GM23338 (cell line): ENCODE data around the gene KIAA0232. TPM values are rescaled to one million over a fixed set of nuclear protein-coding genes. Genes with fewer than 3 reads are reported as not detected.

ENCODE experiments used
- ATAC-seq: fragments of 200-7000 bp; cut with Tn5 transposase; 3 replicates; pipeline ENCODE4 v1.9.1; 2020
- DNase-seq: peaks from one replicate; pipeline ENCODE4 v3.0.0-alpha.2; 2015; ENCODE audit warnings: low spot score
- H2AFZ ChIP-seq: fragments of 200-600 bp; sonication (generic); 2 replicates; pipeline ENCODE4 v1.8.0; 2016; ENCODE audit warnings: antibody characterized with exemption, mild to moderate bottlenecking, moderate library complexity
- H3F3A ChIP-seq: fragments of 200-600 bp; sonication (generic); replicated peaks from 2 replicates; pipeline ENCODE4 v1.8.0; 2017; ENCODE audit warnings: antibody characterized with exemption, mixed run types, low read depth
- H3K27ac ChIP-seq: fragments of 200-600 bp; sonication (generic); 2 replicates; pipeline ENCODE4 v1.6.1; 2016; ENCODE audit warnings: low read depth
- H3K27me3 ChIP-seq: fragments of 200-600 bp; sonication (generic); 2 replicates; pipeline ENCODE4 v1.8.0; 2016; ENCODE audit warnings: mild to moderate bottlenecking, mixed run types, moderate library complexity; ENCODE audit not compliant: insufficient read depth
- H3K36me3 ChIP-seq: fragments of 200-600 bp; sonication (generic); 2 replicates; pipeline ENCODE4 v1.8.0; 2016; ENCODE audit warnings: mild to moderate bottlenecking; ENCODE audit not compliant: insufficient read depth
- H3K4me1 ChIP-seq: fragments of 200-600 bp; sonication (generic); 2 replicates; pipeline ENCODE4 v1.8.0; 2016; ENCODE audit warnings: mild to moderate bottlenecking, moderate library complexity; ENCODE audit not compliant: insufficient read depth
- H3K4me2 ChIP-seq: fragments of 200-600 bp; sonication (generic); 2 replicates; pipeline ENCODE4 v1.7.1; 2017; ENCODE audit warnings: mixed run types
- H3K4me3 ChIP-seq: fragments of 200-600 bp; sonication (generic); 2 replicates; pipeline ENCODE4 v1.6.1; 2016; ENCODE audit warnings: mixed run types
- H3K79me2 ChIP-seq: fragments of 200-600 bp; sonication (generic); replicated peaks from 2 replicates; pipeline ENCODE4 v1.8.0; 2017; ENCODE audit warnings: mild to moderate bottlenecking; ENCODE audit not compliant: insufficient read depth
- H3K9me2 ChIP-seq: fragments of 200-600 bp; sonication (generic); 2 replicates; pipeline ENCODE4 v1.8.0; 2017; ENCODE audit not compliant: insufficient read depth
- H4K20me1 ChIP-seq: fragments of 200-600 bp; sonication (generic); replicated peaks from 2 replicates; pipeline ENCODE4 v1.8.0; 2017; ENCODE audit warnings: mild to moderate bottlenecking; ENCODE audit not compliant: insufficient read depth
- H3K27ac Mint-ChIP-seq: 2 replicates; pipeline ENCODE4 v1.8.0; 2020; ENCODE audit warnings: inconsistent platforms, mild to moderate bottlenecking, moderate library complexity, mixed read lengths
- H3K27me3 Mint-ChIP-seq: 3 replicates; pipeline ENCODE4 v1.8.0; 2022; ENCODE audit warnings: low read depth, mild to moderate bottlenecking, moderate library complexity, mixed read lengths, inconsistent platforms; ENCODE audit not compliant: insufficient read depth, poor library complexity
- H3K36me3 Mint-ChIP-seq: 3 replicates; pipeline ENCODE4 v1.8.0; 2021; ENCODE audit warnings: low read depth, mild to moderate bottlenecking, inconsistent platforms, moderate library complexity, mixed read lengths
- H3K4me1 Mint-ChIP-seq: 3 replicates; pipeline ENCODE4 v1.8.0; 2020; ENCODE audit warnings: mild to moderate bottlenecking, inconsistent platforms, mixed read lengths
- H3K4me3 Mint-ChIP-seq: 3 replicates; pipeline ENCODE4 v1.8.0; 2021; ENCODE audit warnings: moderate library complexity, mild to moderate bottlenecking, inconsistent platforms, mixed read lengths
- H3K9me3 Mint-ChIP-seq: 3 replicates; pipeline ENCODE4 v1.8.0; 2020; ENCODE audit warnings: moderate library complexity, mild to moderate bottlenecking, inconsistent platforms, mixed read lengths
- CREB1 ChIP-seq: fragments of 250-450 bp; sonication (Bioruptor Pico); IDR thresholded peaks from 2 replicates; pipeline ENCODE4 v1.5.0; 2020; ENCODE audit warnings: low read depth, mild to moderate bottlenecking, moderate library complexity
- EZH2 ChIP-seq: fragments of 200-600 bp; sonication (generic); IDR thresholded peaks from one replicate; pipeline ENCODE4 v1.8.0; 2017; ENCODE audit warnings: antibody characterized with exemption, mild to moderate bottlenecking, low read depth; ENCODE audit not compliant: unreplicated experiment
- EZH2phosphoT487 ChIP-seq: fragments of 200-600 bp; sonication (generic); IDR thresholded peaks from one replicate; pipeline ENCODE4 v1.8.1; 2018; ENCODE audit warnings: antibody characterized with exemption; ENCODE audit not compliant: unreplicated experiment
- JUNB ChIP-seq: IDR thresholded peaks from one replicate; pipeline ENCODE4 v1.6.1; 2016; ENCODE audit warnings: antibody characterized with exemption; ENCODE audit not compliant: unreplicated experiment
- NANOG ChIP-seq: IDR thresholded peaks from 2 replicates; pipeline ENCODE4 v1.6.1; 2016; ENCODE audit warnings: antibody characterized with exemption, borderline replicate concordance
- POLR2AphosphoS5 ChIP-seq: IDR thresholded peaks from 2 replicates; pipeline ENCODE4 v1.6.1; 2016; ENCODE audit warnings: antibody characterized with exemption, low read depth
- STAT1 ChIP-seq: IDR thresholded peaks from one replicate; pipeline ENCODE4 v1.6.1; 2016; ENCODE audit warnings: antibody characterized with exemption; ENCODE audit not compliant: unreplicated experiment
- ZNF114 ChIP-seq: fragments of 250-450 bp; sonication (Bioruptor Pico); IDR thresholded peaks from 2 replicates; pipeline ENCODE4 v1.5.0; 2020; ENCODE audit warnings: mild to moderate bottlenecking, moderate library complexity
- ZNF331 ChIP-seq: fragments of 250-450 bp; sonication (Bioruptor Pico); IDR thresholded peaks from 2 replicates; pipeline ENCODE4 v1.5.0; 2020; ENCODE audit warnings: low read depth, mild to moderate bottlenecking, moderate library complexity
- polyA plus RNA-seq: library from polyadenylated mRNA; unstranded; fragments of >200 nt; fragmentation: Nextera tagmentation; extraction: Ambion mirVana; gene quantifications from 2 replicates; pipeline ENCODE4 v1.2.1, GENCODE V29; 2016
- total RNA-seq: library from RNA; depleted of rRNA; stranded (reverse); fragments of >200 nt; shearing (Covaris generic); gene quantifications from 2 replicates; pipeline ENCODE4 v1.2.3, GENCODE V29; 2014
- TF ChIP-seq, protein P1 (sequence below): fragments of 250-450 bp; sonication (Bioruptor Pico); IDR thresholded peaks from 2 replicates; pipeline ENCODE4 v1.5.0; 2020; ENCODE audit warnings: mild to moderate bottlenecking, moderate library complexity
- TF ChIP-seq, protein P2 (sequence below): IDR thresholded peaks from 2 replicates; pipeline ENCODE4 v1.6.1; 2016; ENCODE audit warnings: antibody characterized with exemption
- TF ChIP-seq, protein P3 (sequence below), 2 experiments: fragments of 200-600 bp in 1 of 2; sonication (generic) in 1 of 2; conservative IDR thresholded peaks; 2 replicates each; pipeline versions ENCODE4 v1.5.1 to v1.6.1; 2016 to 2017; ENCODE audit warnings: antibody characterized with exemption in 2 of 2, low read depth in 2 of 2, mild to moderate bottlenecking in 2 of 2, moderate library complexity in 1 of 2
- TF ChIP-seq, protein P4 (sequence below): IDR thresholded peaks from one replicate; pipeline ENCODE4 v1.6.1; 2018; ENCODE audit warnings: antibody characterized with exemption; ENCODE audit not compliant: unreplicated experiment

KIAA0232 gene
- total and polyA plus RNA-seq, 2 experiments from 2014 or later, result 14.3 to 34.9 TPM

DNA sequence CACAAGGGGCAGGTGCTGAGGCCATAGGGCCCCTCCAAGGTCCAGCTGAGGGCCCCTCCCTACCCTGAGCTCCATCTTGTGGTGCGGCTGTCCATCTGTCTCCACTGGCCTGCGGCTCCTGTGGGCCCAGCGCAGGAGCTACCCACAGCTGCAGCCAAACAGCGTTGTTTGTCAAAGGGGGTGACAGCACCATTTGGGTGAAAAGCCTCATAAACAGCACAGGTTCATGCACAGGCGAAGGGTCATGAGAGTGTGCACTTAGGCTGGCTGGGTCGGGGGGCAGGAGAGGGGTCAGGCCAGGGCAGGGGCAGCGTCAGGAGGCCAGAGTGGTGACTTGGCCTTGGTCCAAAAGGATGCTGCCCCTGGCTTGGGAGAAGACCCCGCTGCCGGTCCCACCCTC, 34.2 kb upstream of the KIAA0232 start:
- H3K4me1 ChIP-seq, result no peaks in the 10 kb centered on the region
- Mint-ChIP-seq H3K27ac (no peak overlapping the region), H3K9me3 (no peaks in the 10 kb centered on the region; the same call in 2 of the 3 replicates), H3K36me3 (no peaks in the 10 kb centered on the region), H3K27me3 (no peaks in the 10 kb centered on the region), H3K4me1 (peaks cover 2% of the 10 kb centered on the region; the same call in 2 of the 3 replicates), H3K4me3 (no peak overlapping the region)
- H2AFZ ChIP-seq, result no peak overlapping the region
- H3K4me2 ChIP-seq, result no peak overlapping the region
- H3K9me2 ChIP-seq, result no peaks in the 10 kb centered on the region
- H4K20me1 ChIP-seq, result no peaks in the 10 kb centered on the region
- no peak overlapping the region for H3K27ac ChIP-seq
- H3F3A ChIP-seq, result no peaks in the 10 kb centered on the region
- H3K79me2 ChIP-seq, result no peaks in the 10 kb centered on the region
- H3K27me3 ChIP-seq, result no peaks in the 10 kb centered on the region
- no peaks in the 10 kb centered on the region for H3K36me3 ChIP-seq
- no peak for DNase-seq
- no peak for ATAC-seq
- no peak overlapping the region for H3K4me3 ChIP-seq
- TF ChIP-seq, protein P1, sequence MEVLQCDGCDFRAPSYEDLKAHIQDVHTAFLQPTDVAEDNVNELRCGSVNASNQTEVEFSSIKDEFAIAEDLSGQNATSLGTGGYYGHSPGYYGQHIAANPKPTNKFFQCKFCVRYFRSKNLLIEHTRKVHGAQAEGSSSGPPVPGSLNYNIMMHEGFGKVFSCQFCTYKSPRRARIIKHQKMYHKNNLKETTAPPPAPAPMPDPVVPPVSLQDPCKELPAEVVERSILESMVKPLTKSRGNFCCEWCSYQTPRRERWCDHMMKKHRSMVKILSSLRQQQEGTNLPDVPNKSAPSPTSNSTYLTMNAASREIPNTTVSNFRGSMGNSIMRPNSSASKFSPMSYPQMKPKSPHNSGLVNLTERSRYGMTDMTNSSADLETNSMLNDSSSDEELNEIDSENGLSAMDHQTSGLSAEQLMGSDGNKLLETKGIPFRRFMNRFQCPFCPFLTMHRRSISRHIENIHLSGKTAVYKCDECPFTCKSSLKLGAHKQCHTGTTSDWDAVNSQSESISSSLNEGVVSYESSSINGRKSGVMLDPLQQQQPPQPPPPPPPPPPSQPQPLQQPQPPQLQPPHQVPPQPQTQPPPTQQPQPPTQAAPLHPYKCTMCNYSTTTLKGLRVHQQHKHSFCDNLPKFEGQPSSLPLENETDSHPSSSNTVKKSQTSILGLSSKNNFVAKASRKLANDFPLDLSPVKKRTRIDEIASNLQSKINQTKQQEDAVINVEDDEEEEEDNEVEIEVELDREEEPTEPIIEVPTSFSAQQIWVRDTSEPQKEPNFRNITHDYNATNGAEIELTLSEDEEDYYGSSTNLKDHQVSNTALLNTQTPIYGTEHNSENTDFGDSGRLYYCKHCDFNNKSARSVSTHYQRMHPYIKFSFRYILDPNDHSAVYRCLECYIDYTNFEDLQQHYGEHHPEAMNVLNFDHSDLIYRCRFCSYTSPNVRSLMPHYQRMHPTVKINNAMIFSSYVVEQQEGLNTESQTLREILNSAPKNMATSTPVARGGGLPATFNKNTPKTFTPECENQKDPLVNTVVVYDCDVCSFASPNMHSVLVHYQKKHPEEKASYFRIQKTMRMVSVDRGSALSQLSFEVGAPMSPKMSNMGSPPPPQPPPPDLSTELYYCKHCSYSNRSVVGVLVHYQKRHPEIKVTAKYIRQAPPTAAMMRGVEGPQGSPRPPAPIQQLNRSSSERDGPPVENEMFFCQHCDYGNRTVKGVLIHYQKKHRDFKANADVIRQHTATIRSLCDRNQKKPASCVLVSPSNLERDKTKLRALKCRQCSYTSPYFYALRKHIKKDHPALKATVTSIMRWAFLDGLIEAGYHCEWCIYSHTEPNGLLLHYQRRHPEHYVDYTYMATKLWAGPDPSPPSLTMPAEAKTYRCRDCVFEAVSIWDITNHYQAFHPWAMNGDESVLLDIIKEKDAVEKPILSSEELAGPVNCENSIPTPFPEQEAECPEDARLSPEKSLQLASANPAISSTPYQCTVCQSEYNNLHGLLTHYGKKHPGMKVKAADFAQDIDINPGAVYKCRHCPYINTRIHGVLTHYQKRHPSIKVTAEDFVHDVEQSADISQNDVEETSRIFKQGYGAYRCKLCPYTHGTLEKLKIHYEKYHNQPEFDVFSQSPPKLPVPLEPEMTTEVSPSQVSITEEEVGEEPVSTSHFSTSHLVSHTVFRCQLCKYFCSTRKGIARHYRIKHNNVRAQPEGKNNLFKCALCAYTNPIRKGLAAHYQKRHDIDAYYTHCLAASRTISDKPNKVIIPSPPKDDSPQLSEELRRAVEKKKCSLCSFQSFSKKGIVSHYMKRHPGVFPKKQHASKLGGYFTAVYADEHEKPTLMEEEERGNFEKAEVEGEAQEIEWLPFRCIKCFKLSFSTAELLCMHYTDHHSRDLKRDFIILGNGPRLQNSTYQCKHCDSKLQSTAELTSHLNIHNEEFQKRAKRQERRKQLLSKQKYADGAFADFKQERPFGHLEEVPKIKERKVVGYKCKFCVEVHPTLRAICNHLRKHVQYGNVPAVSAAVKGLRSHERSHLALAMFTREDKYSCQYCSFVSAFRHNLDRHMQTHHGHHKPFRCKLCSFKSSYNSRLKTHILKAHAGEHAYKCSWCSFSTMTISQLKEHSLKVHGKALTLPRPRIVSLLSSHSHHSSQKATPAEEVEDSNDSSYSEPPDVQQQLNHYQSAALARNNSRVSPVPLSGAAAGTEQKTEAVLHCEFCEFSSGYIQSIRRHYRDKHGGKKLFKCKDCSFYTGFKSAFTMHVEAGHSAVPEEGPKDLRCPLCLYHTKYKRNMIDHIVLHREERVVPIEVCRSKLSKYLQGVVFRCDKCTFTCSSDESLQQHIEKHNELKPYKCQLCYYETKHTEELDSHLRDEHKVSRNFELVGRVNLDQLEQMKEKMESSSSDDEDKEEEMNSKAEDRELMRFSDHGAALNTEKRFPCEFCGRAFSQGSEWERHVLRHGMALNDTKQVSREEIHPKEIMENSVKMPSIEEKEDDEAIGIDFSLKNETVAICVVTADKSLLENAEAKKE (CRISPR knock-in tag), result no peak
- TF ChIP-seq POLR2AphosphoS5 (no peak), EZH2 (no peak), ZNF114 (CRISPR knock-in tag) (no peak), EZH2phosphoT487 (no peak), NANOG (no peak), JUNB (no peak), STAT1 (no peak), CREB1 (CRISPR knock-in tag) (no peak), ZNF331 (CRISPR knock-in tag) (no peak)
- TF ChIP-seq, protein P2, sequence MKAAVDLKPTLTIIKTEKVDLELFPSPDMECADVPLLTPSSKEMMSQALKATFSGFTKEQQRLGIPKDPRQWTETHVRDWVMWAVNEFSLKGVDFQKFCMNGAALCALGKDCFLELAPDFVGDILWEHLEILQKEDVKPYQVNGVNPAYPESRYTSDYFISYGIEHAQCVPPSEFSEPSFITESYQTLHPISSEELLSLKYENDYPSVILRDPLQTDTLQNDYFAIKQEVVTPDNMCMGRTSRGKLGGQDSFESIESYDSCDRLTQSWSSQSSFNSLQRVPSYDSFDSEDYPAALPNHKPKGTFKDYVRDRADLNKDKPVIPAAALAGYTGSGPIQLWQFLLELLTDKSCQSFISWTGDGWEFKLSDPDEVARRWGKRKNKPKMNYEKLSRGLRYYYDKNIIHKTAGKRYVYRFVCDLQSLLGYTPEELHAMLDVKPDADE, result no peak
- TF ChIP-seq, protein P3, sequence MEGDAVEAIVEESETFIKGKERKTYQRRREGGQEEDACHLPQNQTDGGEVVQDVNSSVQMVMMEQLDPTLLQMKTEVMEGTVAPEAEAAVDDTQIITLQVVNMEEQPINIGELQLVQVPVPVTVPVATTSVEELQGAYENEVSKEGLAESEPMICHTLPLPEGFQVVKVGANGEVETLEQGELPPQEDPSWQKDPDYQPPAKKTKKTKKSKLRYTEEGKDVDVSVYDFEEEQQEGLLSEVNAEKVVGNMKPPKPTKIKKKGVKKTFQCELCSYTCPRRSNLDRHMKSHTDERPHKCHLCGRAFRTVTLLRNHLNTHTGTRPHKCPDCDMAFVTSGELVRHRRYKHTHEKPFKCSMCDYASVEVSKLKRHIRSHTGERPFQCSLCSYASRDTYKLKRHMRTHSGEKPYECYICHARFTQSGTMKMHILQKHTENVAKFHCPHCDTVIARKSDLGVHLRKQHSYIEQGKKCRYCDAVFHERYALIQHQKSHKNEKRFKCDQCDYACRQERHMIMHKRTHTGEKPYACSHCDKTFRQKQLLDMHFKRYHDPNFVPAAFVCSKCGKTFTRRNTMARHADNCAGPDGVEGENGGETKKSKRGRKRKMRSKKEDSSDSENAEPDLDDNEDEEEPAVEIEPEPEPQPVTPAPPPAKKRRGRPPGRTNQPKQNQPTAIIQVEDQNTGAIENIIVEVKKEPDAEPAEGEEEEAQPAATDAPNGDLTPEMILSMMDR (conservative IDR thresholded peaks at IDR 0.05; ENCODE audit: low read depth in 2 of 2), result no peak
- TF ChIP-seq, protein P4, sequence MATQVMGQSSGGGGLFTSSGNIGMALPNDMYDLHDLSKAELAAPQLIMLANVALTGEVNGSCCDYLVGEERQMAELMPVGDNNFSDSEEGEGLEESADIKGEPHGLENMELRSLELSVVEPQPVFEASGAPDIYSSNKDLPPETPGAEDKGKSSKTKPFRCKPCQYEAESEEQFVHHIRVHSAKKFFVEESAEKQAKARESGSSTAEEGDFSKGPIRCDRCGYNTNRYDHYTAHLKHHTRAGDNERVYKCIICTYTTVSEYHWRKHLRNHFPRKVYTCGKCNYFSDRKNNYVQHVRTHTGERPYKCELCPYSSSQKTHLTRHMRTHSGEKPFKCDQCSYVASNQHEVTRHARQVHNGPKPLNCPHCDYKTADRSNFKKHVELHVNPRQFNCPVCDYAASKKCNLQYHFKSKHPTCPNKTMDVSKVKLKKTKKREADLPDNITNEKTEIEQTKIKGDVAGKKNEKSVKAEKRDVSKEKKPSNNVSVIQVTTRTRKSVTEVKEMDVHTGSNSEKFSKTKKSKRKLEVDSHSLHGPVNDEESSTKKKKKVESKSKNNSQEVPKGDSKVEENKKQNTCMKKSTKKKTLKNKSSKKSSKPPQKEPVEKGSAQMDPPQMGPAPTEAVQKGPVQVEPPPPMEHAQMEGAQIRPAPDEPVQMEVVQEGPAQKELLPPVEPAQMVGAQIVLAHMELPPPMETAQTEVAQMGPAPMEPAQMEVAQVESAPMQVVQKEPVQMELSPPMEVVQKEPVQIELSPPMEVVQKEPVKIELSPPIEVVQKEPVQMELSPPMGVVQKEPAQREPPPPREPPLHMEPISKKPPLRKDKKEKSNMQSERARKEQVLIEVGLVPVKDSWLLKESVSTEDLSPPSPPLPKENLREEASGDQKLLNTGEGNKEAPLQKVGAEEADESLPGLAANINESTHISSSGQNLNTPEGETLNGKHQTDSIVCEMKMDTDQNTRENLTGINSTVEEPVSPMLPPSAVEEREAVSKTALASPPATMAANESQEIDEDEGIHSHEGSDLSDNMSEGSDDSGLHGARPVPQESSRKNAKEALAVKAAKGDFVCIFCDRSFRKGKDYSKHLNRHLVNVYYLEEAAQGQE, result no peak
